Neural cell (in vitro differentiated cells): ENCODE results near the gene MGAT2. TPM values are rescaled to one million over a fixed set of nuclear protein-coding genes. Genes with fewer than 3 reads are reported as not detected.

Source experiments
- H2AFZ ChIP-seq: fragments of 200-600, 300-800 bp; sonication (generic), shearing (Covaris generic); 2 replicates; pipeline ENCODE4 v1.6.0; 2014; ENCODE audit warnings: low read depth, mild to moderate bottlenecking, antibody characterized with exemption, low read length, moderate library complexity
- H3F3A ChIP-seq: fragments of 200-600 bp; shearing (Covaris generic); 2 replicates; pipeline ENCODE4 v1.6.1; 2016; ENCODE audit warnings: mild to moderate bottlenecking, moderate library complexity, mixed read lengths, antibody characterized with exemption, low read length; ENCODE audit not compliant: insufficient read depth, poor library complexity, severe bottlenecking
- H3K27ac ChIP-seq: fragments of 200-600, 300-800 bp; sonication (generic), shearing (Covaris generic); 2 replicates; pipeline ENCODE4 v1.5.1; 2014; ENCODE audit warnings: mild to moderate bottlenecking, low read length, moderate library complexity
- H3K27me3 ChIP-seq: fragments of 300-800, 200-600 bp; sonication (generic), shearing (Covaris generic); 2 replicates; pipeline ENCODE4 v1.6.0; 2014; ENCODE audit warnings: mild to moderate bottlenecking, low read depth, low read length, moderate library complexity; ENCODE audit not compliant: insufficient read depth
- H3K36me3 ChIP-seq: fragments of 300-800, 200-600 bp; sonication (generic), shearing (Covaris generic); 2 replicates; pipeline ENCODE4 v1.5.1; 2014; ENCODE audit warnings: mild to moderate bottlenecking, antibody characterized with exemption, low read length, moderate library complexity; ENCODE audit not compliant: insufficient read depth
- H3K4me2 ChIP-seq: fragments of 300-800, 200-600 bp; sonication (generic), shearing (Covaris generic); 2 replicates; pipeline ENCODE4 v1.6.0; 2014; ENCODE audit warnings: mild to moderate bottlenecking, low read length
- H3K4me3 ChIP-seq: fragments of 300-800, 200-600 bp; sonication (generic), shearing (Covaris generic); 2 replicates; pipeline ENCODE4 v1.5.1; 2014; ENCODE audit warnings: mild to moderate bottlenecking, low read length, moderate library complexity
- H3K79me2 ChIP-seq: fragments of 200-600 bp; shearing (Covaris generic); replicated peaks from 2 replicates; pipeline ENCODE4 v1.6.0; 2014; ENCODE audit warnings: mild to moderate bottlenecking, low read length, moderate library complexity; ENCODE audit not compliant: insufficient read depth
- H3K9ac ChIP-seq: fragments of 300-800, 200-600 bp; sonication (generic), shearing (Covaris generic); 2 replicates; pipeline ENCODE4 v1.6.1; 2016; ENCODE audit warnings: mild to moderate bottlenecking, low read length, mixed read lengths
- H3K9me2 ChIP-seq: fragments of 200-600 bp; shearing (Covaris generic); 2 replicates; pipeline ENCODE4 v1.6.1; 2016; ENCODE audit warnings: mild to moderate bottlenecking, low read length, mixed read lengths; ENCODE audit not compliant: insufficient read depth
- H3K9me3 ChIP-seq: fragments of 200-600, 300-800 bp; sonication (generic), shearing (Covaris generic); 2 replicates; pipeline ENCODE4 v1.6.1; 2016; ENCODE audit warnings: mild to moderate bottlenecking, mixed run types, low read length, moderate library complexity, mixed read lengths
- H4K20me1 ChIP-seq: fragments of 200-600 bp; shearing (Covaris generic); 2 replicates; pipeline ENCODE4 v1.6.1; 2016; ENCODE audit warnings: mild to moderate bottlenecking, mixed run types; ENCODE audit not compliant: insufficient read depth
- EP300 ChIP-seq: fragments of 450-650 bp; conservative IDR thresholded peaks from 2 replicates; pipeline ENCODE4 v1.6.1; 2014; ENCODE audit warnings: antibody characterized with exemption, mild to moderate bottlenecking, moderate library complexity; ENCODE audit not compliant: poor library complexity, severe bottlenecking
- EZH2 ChIP-seq: fragments of 200-600, 300-800 bp; shearing (Covaris generic), sonication (generic); IDR thresholded peaks from 2 replicates; pipeline ENCODE4 v1.6.1; 2014; ENCODE audit warnings: antibody characterized with exemption, low read length, borderline replicate concordance, mild to moderate bottlenecking; ENCODE audit not compliant: insufficient read depth, poor library complexity, severe bottlenecking
- MXI1 ChIP-seq: fragments of 450-650 bp; conservative IDR thresholded peaks from 2 replicates; pipeline ENCODE4 v1.6.1; 2014; ENCODE audit warnings: antibody characterized with exemption, mild to moderate bottlenecking; ENCODE audit not compliant: poor library complexity, severe bottlenecking
- POLR2AphosphoS5 ChIP-seq: IDR thresholded peaks from 2 replicates; pipeline ENCODE4 v1.6.1; 2012
- RAD21 ChIP-seq: fragments of 450-650 bp; conservative IDR thresholded peaks from 2 replicates; pipeline ENCODE4 v1.6.1; 2014; ENCODE audit warnings: antibody characterized with exemption, mild to moderate bottlenecking, moderate library complexity
- SMC3 ChIP-seq: fragments of 450-650 bp; conservative IDR thresholded peaks from 2 replicates; pipeline ENCODE4 v1.6.1; 2014; ENCODE audit warnings: antibody characterized with exemption, mild to moderate bottlenecking, moderate library complexity; ENCODE audit not compliant: poor library complexity
- TAF1 ChIP-seq: IDR thresholded peaks from 2 replicates; pipeline ENCODE4 v1.6.1; 2012; ENCODE audit warnings: low read depth
- polyA plus RNA-seq: library from polyadenylated mRNA; depleted of rRNA; stranded (reverse); fragments of >200 nt; gene quantifications from 2 replicates; pipeline ENCODE4 v1.2.3, GENCODE V29; 2014
- TF ChIP-seq, protein P1 (sequence below): fragments of 450-650 bp; IDR thresholded peaks from 2 replicates; pipeline ENCODE4 v1.5.1; 2014; ENCODE audit warnings: antibody characterized with exemption, mild to moderate bottlenecking, moderate library complexity; ENCODE audit not compliant: poor library complexity, severe bottlenecking
- TF ChIP-seq, protein P2 (sequence below): IDR thresholded peaks from 2 replicates; pipeline ENCODE4 v1.6.1; 2012; ENCODE audit warnings: borderline replicate concordance

MGAT2 gene
- polyA plus RNA-seq, 1 donor from 2014 or later: 24.7 TPM

DNA sequence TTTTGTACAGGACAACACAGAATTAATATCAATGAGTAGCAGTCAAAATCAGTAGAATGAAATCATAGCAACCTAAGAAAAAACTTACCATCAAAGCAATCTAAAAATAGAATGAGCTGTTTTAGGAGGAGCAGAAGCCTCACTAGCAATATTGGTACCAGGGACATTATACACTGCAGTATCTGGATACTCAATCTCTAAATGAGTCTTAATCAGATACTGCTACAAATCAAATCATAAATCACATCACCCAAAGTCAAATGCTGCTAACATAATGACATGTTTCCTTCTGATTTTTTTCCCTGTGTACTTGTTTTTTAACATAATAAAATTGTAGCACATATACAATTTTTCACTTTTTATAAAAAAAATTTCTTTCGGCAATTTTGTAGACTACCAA lies 42.5 kb upstream of the MGAT2 start:
- TF ChIP-seq, protein P1, sequence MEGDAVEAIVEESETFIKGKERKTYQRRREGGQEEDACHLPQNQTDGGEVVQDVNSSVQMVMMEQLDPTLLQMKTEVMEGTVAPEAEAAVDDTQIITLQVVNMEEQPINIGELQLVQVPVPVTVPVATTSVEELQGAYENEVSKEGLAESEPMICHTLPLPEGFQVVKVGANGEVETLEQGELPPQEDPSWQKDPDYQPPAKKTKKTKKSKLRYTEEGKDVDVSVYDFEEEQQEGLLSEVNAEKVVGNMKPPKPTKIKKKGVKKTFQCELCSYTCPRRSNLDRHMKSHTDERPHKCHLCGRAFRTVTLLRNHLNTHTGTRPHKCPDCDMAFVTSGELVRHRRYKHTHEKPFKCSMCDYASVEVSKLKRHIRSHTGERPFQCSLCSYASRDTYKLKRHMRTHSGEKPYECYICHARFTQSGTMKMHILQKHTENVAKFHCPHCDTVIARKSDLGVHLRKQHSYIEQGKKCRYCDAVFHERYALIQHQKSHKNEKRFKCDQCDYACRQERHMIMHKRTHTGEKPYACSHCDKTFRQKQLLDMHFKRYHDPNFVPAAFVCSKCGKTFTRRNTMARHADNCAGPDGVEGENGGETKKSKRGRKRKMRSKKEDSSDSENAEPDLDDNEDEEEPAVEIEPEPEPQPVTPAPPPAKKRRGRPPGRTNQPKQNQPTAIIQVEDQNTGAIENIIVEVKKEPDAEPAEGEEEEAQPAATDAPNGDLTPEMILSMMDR: no peak
- TF ChIP-seq MXI1: no peak
- no peak for TF ChIP-seq POLR2AphosphoS5
- TF ChIP-seq RAD21: no peak
- TF ChIP-seq TAF1: no peak
- TF ChIP-seq EP300: no peak
- TF ChIP-seq, protein P2, sequence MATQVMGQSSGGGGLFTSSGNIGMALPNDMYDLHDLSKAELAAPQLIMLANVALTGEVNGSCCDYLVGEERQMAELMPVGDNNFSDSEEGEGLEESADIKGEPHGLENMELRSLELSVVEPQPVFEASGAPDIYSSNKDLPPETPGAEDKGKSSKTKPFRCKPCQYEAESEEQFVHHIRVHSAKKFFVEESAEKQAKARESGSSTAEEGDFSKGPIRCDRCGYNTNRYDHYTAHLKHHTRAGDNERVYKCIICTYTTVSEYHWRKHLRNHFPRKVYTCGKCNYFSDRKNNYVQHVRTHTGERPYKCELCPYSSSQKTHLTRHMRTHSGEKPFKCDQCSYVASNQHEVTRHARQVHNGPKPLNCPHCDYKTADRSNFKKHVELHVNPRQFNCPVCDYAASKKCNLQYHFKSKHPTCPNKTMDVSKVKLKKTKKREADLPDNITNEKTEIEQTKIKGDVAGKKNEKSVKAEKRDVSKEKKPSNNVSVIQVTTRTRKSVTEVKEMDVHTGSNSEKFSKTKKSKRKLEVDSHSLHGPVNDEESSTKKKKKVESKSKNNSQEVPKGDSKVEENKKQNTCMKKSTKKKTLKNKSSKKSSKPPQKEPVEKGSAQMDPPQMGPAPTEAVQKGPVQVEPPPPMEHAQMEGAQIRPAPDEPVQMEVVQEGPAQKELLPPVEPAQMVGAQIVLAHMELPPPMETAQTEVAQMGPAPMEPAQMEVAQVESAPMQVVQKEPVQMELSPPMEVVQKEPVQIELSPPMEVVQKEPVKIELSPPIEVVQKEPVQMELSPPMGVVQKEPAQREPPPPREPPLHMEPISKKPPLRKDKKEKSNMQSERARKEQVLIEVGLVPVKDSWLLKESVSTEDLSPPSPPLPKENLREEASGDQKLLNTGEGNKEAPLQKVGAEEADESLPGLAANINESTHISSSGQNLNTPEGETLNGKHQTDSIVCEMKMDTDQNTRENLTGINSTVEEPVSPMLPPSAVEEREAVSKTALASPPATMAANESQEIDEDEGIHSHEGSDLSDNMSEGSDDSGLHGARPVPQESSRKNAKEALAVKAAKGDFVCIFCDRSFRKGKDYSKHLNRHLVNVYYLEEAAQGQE: no peak
- TF ChIP-seq SMC3: no peak
- no peak for TF ChIP-seq EZH2
- Histone ChIP-seq H3K4me3 (no peak overlapping the region), H3K4me2 (no peak overlapping the region), H3K9ac (no peak overlapping the region), H3F3A (no peaks in the 10 kb centered on the region), H4K20me1 (no peaks in the 10 kb centered on the region), H3K27me3 (no peaks in the 10 kb centered on the region), H3K9me3 (no peaks in the 10 kb centered on the region), H3K36me3 (no peaks in the 10 kb centered on the region), H3K27ac (no peak overlapping the region), H3K79me2 (peaks cover 28% of the 10 kb centered on the region), H2AFZ (no peak overlapping the region), H3K9me2 (no peaks in the 10 kb centered on the region)

DNA sequence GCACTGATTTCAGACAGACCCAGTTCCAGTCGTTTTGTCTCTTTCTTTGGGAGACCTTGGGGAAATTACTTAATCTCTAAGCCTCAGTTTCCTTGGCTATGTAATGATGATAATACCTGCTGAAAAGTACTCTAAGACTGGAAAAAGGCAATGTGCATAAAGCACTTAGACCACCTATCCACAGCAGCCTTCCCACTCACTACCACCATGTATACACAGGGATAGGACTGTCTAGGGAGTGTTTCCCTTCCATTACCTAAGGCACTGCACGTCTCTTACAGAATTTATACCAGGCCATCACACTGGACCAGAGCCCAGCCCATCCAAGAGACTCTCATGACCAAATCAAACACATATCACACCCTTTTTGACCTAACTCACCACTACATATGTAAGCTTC lies 40.8 kb upstream of the MGAT2 start:
- no peaks in the 10 kb centered on the region for H3K36me3 ChIP-seq
- TF ChIP-seq TAF1 (no peak), SMC3 (no peak), EP300 (no peak), POLR2AphosphoS5 (no peak), EZH2 (no peak), RAD21 (no peak), MXI1 (no peak)
- TF ChIP-seq, protein P2: no peak
- TF ChIP-seq, protein P1: no peak
- peaks cover 45% of the 10 kb centered on the region for H3K79me2 ChIP-seq
- no peaks in the 10 kb centered on the region for H3K27me3 ChIP-seq
- H3K9ac ChIP-seq: no peak overlapping the region
- no peak overlapping the region for H3K4me3 ChIP-seq
- H3K9me3 ChIP-seq: no peaks in the 10 kb centered on the region
- H2AFZ ChIP-seq: no peak overlapping the region
- H4K20me1 ChIP-seq: no peaks in the 10 kb centered on the region
- no peaks in the 10 kb centered on the region for H3F3A ChIP-seq
- H3K4me2 ChIP-seq: no peak overlapping the region
- H3K9me2 ChIP-seq: no peaks in the 10 kb centered on the region
- no peak overlapping the region for H3K27ac ChIP-seq
